ENCODE data around the gene EHD2.
"Not testable (repeated sequence)": the region's sequence is repeated elsewhere in the genome, so short reads cannot be mapped to it uniquely, and the experiment has no call there.

Gene EHD2

DNA sequence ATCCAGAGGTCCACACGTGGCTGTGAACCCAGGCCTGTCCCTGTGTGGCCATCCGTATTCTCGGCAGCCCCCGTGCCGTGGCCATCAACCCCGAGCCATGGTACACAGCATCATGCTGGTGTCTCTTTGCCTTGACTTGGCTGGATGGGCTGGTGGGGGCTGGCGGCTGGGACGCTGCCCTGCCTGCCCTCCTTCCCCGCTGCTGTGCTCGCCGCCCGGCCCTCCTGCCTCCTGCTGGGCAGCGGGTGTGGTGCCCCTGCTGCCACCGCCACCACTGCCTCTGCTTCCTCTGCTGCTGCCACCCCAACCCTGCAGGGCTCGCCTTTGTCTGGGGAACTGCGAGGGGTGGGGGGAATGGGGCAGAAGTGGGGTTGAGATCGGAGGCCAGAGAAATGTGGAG is 19.7 kb upstream of the EHD2 start:
- DNase-seq: no peak

DNA sequence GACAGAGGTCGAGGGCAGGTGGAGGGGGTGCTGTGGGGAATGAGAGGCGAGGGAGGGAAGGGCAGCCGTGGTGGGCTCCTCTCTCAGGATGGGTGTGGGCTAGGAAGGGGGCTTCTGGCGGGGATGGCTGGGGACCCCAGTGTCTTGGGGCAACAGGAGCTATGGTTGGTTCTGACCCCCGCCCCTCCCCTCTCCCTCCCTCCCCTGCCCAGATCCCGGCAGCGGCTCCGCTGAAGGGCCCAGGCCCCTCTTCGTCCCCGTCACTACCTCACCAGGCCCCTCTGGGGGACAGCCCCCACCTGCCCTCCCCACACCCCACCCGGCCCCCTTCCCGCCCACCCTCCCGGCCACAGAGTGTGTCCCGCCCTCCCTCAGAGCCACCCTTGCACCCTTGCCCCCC is 19.3 kb upstream of the EHD2 start:
- DNase-seq: no peak

DNA sequence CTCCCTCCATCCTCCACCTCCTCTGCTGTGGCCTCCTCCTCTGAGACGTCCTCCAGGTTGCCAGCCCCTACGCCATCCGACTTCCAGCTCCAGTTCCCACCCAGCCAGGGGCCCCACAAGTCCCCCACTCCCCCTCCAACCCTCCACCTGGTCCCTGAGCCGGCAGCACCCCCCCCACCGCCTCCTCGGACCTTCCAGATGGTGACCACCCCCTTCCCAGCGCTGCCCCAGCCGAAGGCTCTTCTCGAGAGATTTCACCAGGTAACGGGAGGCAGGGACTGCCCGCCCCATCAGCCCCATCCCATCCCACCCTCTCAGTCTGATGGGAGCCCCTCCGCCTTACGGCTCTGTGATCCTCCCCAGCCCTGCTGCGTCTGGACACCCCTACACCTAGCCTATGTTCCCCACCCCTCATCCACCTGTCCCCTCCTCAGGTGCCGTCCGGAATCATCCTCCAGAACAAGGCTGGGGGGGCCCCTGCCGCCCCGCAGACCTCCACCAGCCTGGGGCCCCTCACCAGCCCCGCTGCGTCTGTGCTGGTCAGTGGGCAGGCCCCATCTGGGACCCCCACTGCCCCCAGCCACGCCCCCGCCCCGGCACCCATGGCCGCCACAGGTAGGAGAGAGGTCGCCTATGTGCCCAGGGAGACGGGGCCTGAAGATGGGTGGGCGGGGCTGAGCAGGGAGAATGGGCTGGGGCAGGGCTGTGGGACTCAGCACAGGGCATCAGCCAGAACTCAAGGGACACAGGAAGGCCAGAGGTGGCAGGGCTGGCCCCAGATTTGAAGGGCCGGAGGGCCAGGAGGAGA is 18.6 kb upstream of the EHD2 start:
- DNase-seq: no peak

DNA sequence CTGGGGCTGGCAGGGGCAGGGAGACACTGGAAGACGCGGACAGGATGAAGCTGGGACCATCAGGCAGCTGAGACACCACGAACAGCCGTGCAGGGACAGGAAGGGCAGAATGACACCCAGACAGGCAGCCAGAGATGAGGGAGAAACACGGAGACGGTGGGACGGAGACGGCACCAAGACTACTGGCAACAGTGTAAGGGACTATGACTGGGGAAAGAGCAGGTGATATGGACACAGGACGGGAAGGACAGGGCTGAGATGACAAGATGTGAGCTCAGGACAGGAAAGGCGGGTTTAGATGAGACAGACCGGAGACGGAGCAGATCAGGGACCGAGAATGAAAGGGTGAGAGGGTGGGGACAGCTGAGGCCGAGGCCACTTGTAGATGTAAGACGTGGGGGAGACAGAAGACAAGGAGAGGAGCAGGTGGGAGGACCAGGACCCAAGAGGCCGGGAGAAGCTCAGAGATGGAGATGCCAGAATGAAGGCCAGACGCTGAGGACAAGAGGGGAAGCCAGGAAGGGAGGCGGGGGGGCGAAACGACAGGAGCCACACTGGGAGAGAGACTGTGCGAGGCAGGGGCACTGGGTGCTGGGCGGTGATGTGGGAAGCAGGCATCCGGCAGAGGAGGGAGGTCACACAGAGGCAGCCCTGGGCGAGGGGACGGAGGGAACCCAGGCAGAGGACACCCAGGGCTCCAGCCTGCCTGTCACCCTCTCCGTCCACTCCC is 17.5 kb upstream of the EHD2 start:
- no peak for DNase-seq

GRCh38 chr19:47696635-47697034 is 16.6 kb upstream of the EHD2 start:
- DNase-seq: no peak

GRCh38 chr19:47697863-47698609 is 15.2 kb upstream of the EHD2 start:
- peak; percentile 71 for DNase-seq

DNA sequence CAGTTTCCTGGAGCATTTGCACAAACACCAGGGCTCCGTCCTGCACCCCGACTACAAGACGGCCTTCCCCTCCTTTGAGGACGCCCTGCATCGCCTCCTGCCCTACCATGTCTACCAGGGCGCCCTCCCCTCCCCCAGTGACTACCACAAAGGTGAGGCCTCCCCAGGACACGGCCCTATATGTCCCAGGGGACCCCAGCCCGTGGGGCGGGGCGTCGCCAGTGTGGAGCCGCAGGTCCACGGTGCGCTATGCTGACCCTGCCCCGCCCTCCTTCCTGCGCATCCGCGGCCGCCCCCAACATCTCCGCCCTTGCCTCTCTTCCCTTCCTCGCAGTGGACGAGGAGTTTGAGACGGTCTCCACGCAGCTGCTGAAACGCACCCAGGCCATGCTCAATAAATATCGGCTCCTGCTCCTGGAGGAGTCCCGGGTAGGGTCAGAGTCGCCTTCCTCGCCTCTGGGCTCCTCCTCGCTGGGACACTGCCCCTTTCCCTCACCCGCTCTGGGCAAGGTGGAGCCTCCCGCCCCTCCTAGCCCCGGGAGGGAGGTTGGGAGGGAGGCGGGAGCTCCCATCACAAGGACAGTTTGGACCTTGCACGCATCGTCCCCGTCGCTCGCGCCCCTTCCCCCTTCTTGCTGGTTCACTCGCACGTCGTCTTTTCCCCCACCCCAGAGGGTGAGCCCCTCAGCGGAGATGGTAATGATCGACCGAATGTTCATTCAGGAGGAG is 14.4 kb upstream of the EHD2 start:
- DNase-seq: no peak

- peak; percentile 79 for DNase-seq
Measured at GRCh38 chr19:47699360-47699917, 13.8 kb upstream of the EHD2 start.

GRCh38 chr19:47700934-47701716 is 12.1 kb upstream of the EHD2 start:
- DNase-seq: no peak

GRCh38 chr19:47701717-47702552 is 11.3 kb upstream of the EHD2 start:
- DNase-seq: no peak

- DNase-seq: no peak
Measured at GRCh38 chr19:47702671-47703070, 10.6 kb upstream of the EHD2 start.

- DNase-seq: no peak
Measured at GRCh38 chr19:47703301-47703700, 9.9 kb upstream of the EHD2 start.

- no peak for DNase-seq
Measured at GRCh38 chr19:47704024-47704423, 9.2 kb upstream of the EHD2 start.

GRCh38 chr19:47704656-47705055 is 8.6 kb upstream of the EHD2 start:
- no peak for DNase-seq

- peak; percentile 90 for DNase-seq
Measured at GRCh38 chr19:47707135-47707925, 5.9 kb upstream of the EHD2 start.

- no peak for DNase-seq
Measured at GRCh38 chr19:47711652-47712242, 1.5 kb upstream of the EHD2 start.

DNA sequence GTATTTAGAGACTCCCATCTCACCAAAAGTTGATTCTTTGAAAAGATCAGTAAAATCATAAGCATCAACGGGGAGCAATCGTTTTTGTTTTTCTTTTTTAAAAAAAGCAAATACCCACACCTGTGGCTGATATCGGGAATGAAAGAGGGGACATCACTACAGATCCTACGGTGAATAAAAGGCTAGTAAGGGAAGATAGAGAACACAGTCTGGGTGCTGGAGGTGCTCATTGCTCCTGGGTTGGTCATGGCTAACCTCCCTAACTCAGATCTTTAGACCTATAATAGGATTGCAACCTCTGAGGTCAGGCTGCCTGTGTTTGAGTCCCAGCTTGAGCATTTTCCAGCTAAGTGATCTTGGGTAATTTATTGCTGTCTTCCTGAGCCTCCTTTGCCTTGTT is 1.1 kb downstream of the EHD2 start:
- DNase-seq: no peak

- DNase-seq: not testable (repeated sequence)
Measured at GRCh38 chr19:47714855-47715254, 1.6 kb downstream of the EHD2 start.

DNA sequence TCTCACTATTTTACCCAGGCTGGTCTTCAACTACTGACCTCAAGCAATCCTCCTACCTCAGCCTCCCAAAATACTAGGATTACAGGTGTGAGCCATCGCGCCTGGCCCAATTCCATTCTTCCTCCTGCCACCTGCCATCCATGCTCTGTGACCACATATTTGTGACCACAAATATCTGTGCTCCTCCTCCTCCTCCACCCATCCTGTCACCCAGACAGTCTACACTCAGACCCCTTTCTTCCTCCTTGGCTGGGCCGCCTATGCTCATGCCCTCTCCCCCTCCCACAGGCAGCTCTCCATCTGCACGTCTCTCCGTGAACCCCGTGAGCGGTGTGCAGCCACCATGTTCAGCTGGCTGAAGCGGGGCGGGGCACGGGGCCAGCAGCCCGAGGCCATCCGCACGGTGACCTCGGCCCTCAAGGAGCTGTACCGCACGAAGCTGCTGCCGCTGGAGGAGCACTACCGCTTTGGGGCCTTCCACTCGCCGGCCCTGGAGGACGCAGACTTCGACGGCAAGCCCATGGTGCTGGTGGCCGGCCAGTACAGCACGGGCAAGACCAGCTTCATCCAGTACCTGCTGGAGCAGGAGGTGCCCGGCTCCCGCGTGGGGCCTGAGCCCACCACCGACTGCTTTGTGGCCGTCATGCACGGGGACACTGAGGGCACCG is 3.2 kb downstream of the EHD2 start:
- no peak for DNase-seq
